Measurements from ENCODE around the gene DYNLL2.
"Not testable (repeated sequence)": the region's sequence is repeated elsewhere in the genome, so short reads cannot be mapped to it uniquely, and the experiment has no call there.

The DYNLL2 gene

GRCh38 chr17:58073266-58073665 is 10.0 kb upstream of the DYNLL2 start:
- not testable (repeated sequence) for DNase-seq (ENCODE audit: low read depth)

- DNase-seq (ENCODE audit: low read depth) = not testable (repeated sequence)
These were observed 8.8 kb upstream of the DYNLL2 start for GRCh38 chr17:58074406-58074805.

GRCh38 chr17:58079300-58080033 is 3.8 kb upstream of the DYNLL2 start:
- DNase-seq (ENCODE audit: low read depth) = no peak

- DNase-seq (ENCODE audit: low read depth) = no peak
These were observed 1.4 kb upstream of the DYNLL2 start for GRCh38 chr17:58081646-58082340.

- DNase-seq (ENCODE audit: low read depth) = no peak
These were observed 814 bp upstream of the DYNLL2 start for GRCh38 chr17:58082341-58082869.

- DNase-seq (ENCODE audit: low read depth) = no peak
These were observed 485 bp downstream of the DYNLL2 start for GRCh38 chr17:58083491-58084316.

- no peak for DNase-seq (ENCODE audit: low read depth)
These were observed 1.2 kb downstream of the DYNLL2 start for GRCh38 chr17:58084317-58084981.

GRCh38 chr17:58085039-58085715 is 2.0 kb downstream of the DYNLL2 start:
- DNase-seq (ENCODE audit: low read depth) = no peak

GRCh38 chr17:58086953-58087352 is 3.7 kb downstream of the DYNLL2 start:
- DNase-seq (ENCODE audit: low read depth) = no peak

- DNase-seq (ENCODE audit: low read depth) = no peak
These were observed 5.4 kb downstream of the DYNLL2 start for GRCh38 chr17:58088624-58089023.

- no peak for DNase-seq (ENCODE audit: low read depth)
These were observed 5.9 kb downstream of the DYNLL2 start for GRCh38 chr17:58089111-58089510.

- no peak for DNase-seq (ENCODE audit: low read depth)
These were observed 7.9 kb downstream of the DYNLL2 start for GRCh38 chr17:58091024-58091567.

- DNase-seq (ENCODE audit: low read depth) = no peak
These were observed 9.0 kb downstream of the DYNLL2 start for GRCh38 chr17:58092101-58092796.

- DNase-seq (ENCODE audit: low read depth) = no peak
These were observed 9.7 kb downstream of the DYNLL2 start for GRCh38 chr17:58092797-58093385.

GRCh38 chr17:58094118-58094517 is 10.9 kb downstream of the DYNLL2 start:
- DNase-seq (ENCODE audit: low read depth) = no peak

GRCh38 chr17:58096892-58097291 is 13.7 kb downstream of the DYNLL2 start:
- no peak for DNase-seq (ENCODE audit: low read depth)

GRCh38 chr17:58097384-58098088 is 14.3 kb downstream of the DYNLL2 start:
- DNase-seq (ENCODE audit: low read depth) = no peak

- no peak for DNase-seq (ENCODE audit: low read depth)
These were observed 17.3 kb downstream of the DYNLL2 start for GRCh38 chr17:58100506-58100905.

- DNase-seq (ENCODE audit: low read depth) = not testable (repeated sequence)
These were observed 18.7 kb downstream of the DYNLL2 start for GRCh38 chr17:58101898-58102297.

All from fibroblast of the conjunctiva (primary cell).